ENCODE data around the gene PNMA8A. TPM values are rescaled to one million over a fixed set of nuclear protein-coding genes. Genes with fewer than 3 reads are reported as not detected.

PNMA8A gene
- total and polyA plus RNA-seq, 2 donors (not counting 1 experiment from before 2014, with no cell fraction given): not detected

- no peak for TF ChIP-seq EZH2 (IDR thresholded peaks at IDR 0.05; ENCODE audit: borderline replicate concordance, insufficient read depth, low read depth, low read length, poor library complexity, severe bottlenecking)
- TF ChIP-seq CTCF (IDR thresholded peaks at IDR 0.05): no peak
- Histone ChIP-seq H3K4me2 (replicated peaks; ENCODE audit: low read depth, low read length, poor library complexity, severe bottlenecking) (peak overlapping the region; percentile 59), H3K4me1 (ENCODE audit: control insufficient read depth in 2 of 2, insufficient read depth in 2 of 2, low read length in 2 of 2) (peaks cover 36 to 56% of the 10 kb centered on the region in 2 donors), H2AFZ (ENCODE audit: insufficient read depth, low read depth, low read length, poor library complexity, severe bottlenecking) (peak overlapping the region; percentile 36), H3K27ac (ENCODE audit: low read length in 2 of 2) (no peak overlapping the region), H3K9me3 (ENCODE audit: control extremely low read depth in 1 of 3, control insufficient read depth in 2 of 3, insufficient read depth in 1 of 3, low read length in 2 of 3) (peaks cover 0 to 42% (median 0%) of the 10 kb centered on the region in 3 donors), H3K9ac (ENCODE audit: low read length) (no peak overlapping the region), H3K4me3 (ENCODE audit: control extremely low read depth in 1 of 5, extremely low read depth in 1 of 5, insufficient read depth in 1 of 5, low read depth in 2 of 5, low read length in 4 of 5) (peak overlapping the region in 3 of 5 experiments; percentile 3 to 11 (median 4)), H4K20me1 (ENCODE audit: control insufficient read depth, insufficient read depth, low read length, poor library complexity, severe bottlenecking) (no peaks in the 10 kb centered on the region), H3K36me3 (replicated peaks in 1 of 2; ENCODE audit: control extremely low read depth in 1 of 2, control insufficient read depth in 1 of 2, extremely low read depth in 1 of 2, insufficient read depth in 2 of 2, low read length in 1 of 2) (no peaks in the 10 kb centered on the region), H3K79me2 (ENCODE audit: control insufficient read depth, insufficient read depth, low read length) (no peaks in the 10 kb centered on the region), H3K27me3 (replicated peaks in 1 of 4; ENCODE audit: control extremely low read depth in 1 of 4, control insufficient read depth in 3 of 4, insufficient read depth in 4 of 4, low read length in 3 of 4) (peaks cover 0 to 80% (median 51%) of the 10 kb centered on the region in 4 experiments)
- H3K27ac Mint-ChIP-seq: no peak overlapping the region
- H3K27me3 Mint-ChIP-seq: peaks cover 68% of the 10 kb centered on the region
- intact Hi-C loops (cut with micrococcal nuclease): no loop called here
- peak overlapping the region; percentile 10 for H3K4me3 Mint-ChIP-seq
- peak; percentile 48 for DNase-seq
- ATAC-seq (ENCODE audit: low read depth): no peak
- H3K9me3 Mint-ChIP-seq (ENCODE audit: insufficient read depth): no peaks in the 10 kb centered on the region
- ChIA-PET POLR2A (no interaction called here), CTCF (interaction anchor here (1.0 to 1.5 kb wide), 3 partner anchors 9 to 94 kb away, joined by 3 to 5 read pairs (median 3); no protein-coding TSS in a partner anchor)
- WGBS (ENCODE audit: insufficient coverage): 8% methylated on average over 47 of the region's 52 CpGs
- peaks cover 32% of the 10 kb centered on the region for H3K4me1 Mint-ChIP-seq
Measured at GRCh38 chr19:46489445-46490272, 18.3 kb upstream of the PNMA8A start.

GRCh38 chr19:46488551-46488950 is 17.2 kb upstream of the PNMA8A start:
- ChIA-PET CTCF (interaction anchor here (1.5 kb wide), 1 partner anchor 93 kb away, joined by 5 read pairs; no protein-coding TSS in a partner anchor), POLR2A (no interaction called here)
- Histone ChIP-seq H2AFZ (ENCODE audit: insufficient read depth, low read depth, low read length, poor library complexity, severe bottlenecking) (no peak overlapping the region), H3K36me3 (replicated peaks in 1 of 2; ENCODE audit: control extremely low read depth in 1 of 2, control insufficient read depth in 1 of 2, extremely low read depth in 1 of 2, insufficient read depth in 2 of 2, low read length in 1 of 2) (no peaks in the 10 kb centered on the region), H3K27ac (ENCODE audit: low read length in 2 of 2) (no peak overlapping the region), H3K4me3 (ENCODE audit: control extremely low read depth in 1 of 5, extremely low read depth in 1 of 5, insufficient read depth in 1 of 5, low read depth in 2 of 5, low read length in 4 of 5) (no peak overlapping the region), H3K79me2 (ENCODE audit: control insufficient read depth, insufficient read depth, low read length) (no peaks in the 10 kb centered on the region), H3K4me1 (ENCODE audit: control insufficient read depth in 2 of 2, insufficient read depth in 2 of 2, low read length in 2 of 2) (peaks cover 27 to 45% of the 10 kb centered on the region in 2 donors), H3K4me2 (replicated peaks; ENCODE audit: low read depth, low read length, poor library complexity, severe bottlenecking) (no peak overlapping the region), H3K27me3 (replicated peaks in 1 of 4; ENCODE audit: control extremely low read depth in 1 of 4, control insufficient read depth in 3 of 4, insufficient read depth in 4 of 4, low read length in 3 of 4) (peaks cover 0 to 72% (median 45%) of the 10 kb centered on the region in 4 experiments), H3K9me3 (ENCODE audit: control extremely low read depth in 1 of 3, control insufficient read depth in 2 of 3, insufficient read depth in 1 of 3, low read length in 2 of 3) (peaks cover 0 to 42% (median 0%) of the 10 kb centered on the region in 3 donors), H3K9ac (ENCODE audit: low read length) (no peak overlapping the region), H4K20me1 (ENCODE audit: control insufficient read depth, insufficient read depth, low read length, poor library complexity, severe bottlenecking) (no peaks in the 10 kb centered on the region)
- no peaks in the 10 kb centered on the region for H3K9me3 Mint-ChIP-seq (ENCODE audit: insufficient read depth)
- DNase-seq (peak; percentile 37), ATAC-seq (ENCODE audit: low read depth) (no peak)
- intact Hi-C loops (cut with micrococcal nuclease): loop anchor here (1.0 kb wide), 1 partner anchor 93 kb away; no protein-coding TSS in a partner anchor
- no peak for TF ChIP-seq CTCF (IDR thresholded peaks at IDR 0.05)
- no peak for TF ChIP-seq EZH2 (IDR thresholded peaks at IDR 0.05; ENCODE audit: borderline replicate concordance, insufficient read depth, low read depth, low read length, poor library complexity, severe bottlenecking)
- peaks cover 64% of the 10 kb centered on the region for H3K27me3 Mint-ChIP-seq
- 23% methylated on average over 11 of the region's 11 CpGs for WGBS (ENCODE audit: insufficient coverage)
- no peak overlapping the region for H3K27ac Mint-ChIP-seq
- H3K4me1 Mint-ChIP-seq: peaks cover 23% of the 10 kb centered on the region
- H3K4me3 Mint-ChIP-seq: no peak overlapping the region

All from B cell (primary cell).